Activated CD4-positive, alpha-beta T cell treated with anti-CD3 and anti-CD28 coated beads, Interleukin-2, Interleukin-4, amounts not matched to agents 100 ng/mL and 50 ng/mL, durations not matched to agents 16 hours and 8 hours (primary cell): Measurements from ENCODE around the gene DUSP5.
"Not testable (repeated sequence)": the region's sequence is repeated elsewhere in the genome, so short reads cannot be mapped to it uniquely, and the experiment has no call there.

ENCODE experiments used
- DNase-seq: peaks from one replicate; pipeline ENCODE4 v3.0.0-alpha.2; 2020; ENCODE audit warnings: low spot score

Gene DUSP5

GRCh38 chr10:110522365-110522988, 24.8 kb downstream of the DUSP5 start:
- peak; percentile 49 for DNase-seq

GRCh38 chr10:110523736-110524135, 26.0 kb downstream of the DUSP5 start:
- DNase-seq, result no peak

GRCh38 chr10:110524179-110524858, 26.6 kb downstream of the DUSP5 start:
- no peak for DNase-seq

GRCh38 chr10:110524859-110525232, 27.1 kb downstream of the DUSP5 start:
- no peak for DNase-seq

- DNase-seq, result no peak
Measured at GRCh38 chr10:110525349-110526260, 27.9 kb downstream of the DUSP5 start.

GRCh38 chr10:110527731-110528171, 30.0 kb downstream of the DUSP5 start:
- no peak for DNase-seq

- no peak for DNase-seq
Measured at GRCh38 chr10:110528224-110528996, 30.7 kb downstream of the DUSP5 start.

GRCh38 chr10:110528997-110529524, 31.4 kb downstream of the DUSP5 start:
- DNase-seq, result peak; percentile 67

GRCh38 chr10:110529596-110530011, 31.9 kb downstream of the DUSP5 start:
- DNase-seq, result no peak

- DNase-seq, result peak; percentile 22
Measured at GRCh38 chr10:110530131-110530831, 32.6 kb downstream of the DUSP5 start.

- no peak for DNase-seq
Measured at GRCh38 chr10:110531687-110532086, 34.0 kb downstream of the DUSP5 start.

- DNase-seq, result not testable (repeated sequence)
Measured at GRCh38 chr10:110532628-110533027, 34.9 kb downstream of the DUSP5 start.

GRCh38 chr10:110533149-110533548, 35.4 kb downstream of the DUSP5 start:
- DNase-seq, result no peak

- no peak for DNase-seq
Measured at GRCh38 chr10:110534571-110534970, 36.9 kb downstream of the DUSP5 start.

- peak; percentile 73 for DNase-seq
Measured at GRCh38 chr10:110535958-110536891, 38.5 kb downstream of the DUSP5 start.

- DNase-seq, result no peak
Measured at GRCh38 chr10:110539091-110539490, 41.4 kb downstream of the DUSP5 start.

GRCh38 chr10:110540031-110540430, 42.3 kb downstream of the DUSP5 start:
- no peak for DNase-seq

- no peak for DNase-seq
Measured at GRCh38 chr10:110544958-110545537, 47.3 kb downstream of the DUSP5 start.

GRCh38 chr10:110546077-110546476, 48.4 kb downstream of the DUSP5 start:
- no peak for DNase-seq
